B cell (primary cell): ENCODE measurements around the gene RYK.

ENCODE experiments used
- CTCF ChIP-seq: fragments of 200-600 bp; IDR thresholded peaks from one replicate; pipeline ENCODE4 v1.8.0; 2022; ENCODE audit warnings: antibody characterized with exemption, mild to moderate bottlenecking
- EZH2 ChIP-seq: IDR thresholded peaks from 2 replicates; pipeline ENCODE4 v1.6.1; 2012; ENCODE audit warnings: borderline replicate concordance, low read depth, mild to moderate bottlenecking, moderate library complexity, low read length; ENCODE audit not compliant: insufficient read depth, poor library complexity, severe bottlenecking

DNA sequence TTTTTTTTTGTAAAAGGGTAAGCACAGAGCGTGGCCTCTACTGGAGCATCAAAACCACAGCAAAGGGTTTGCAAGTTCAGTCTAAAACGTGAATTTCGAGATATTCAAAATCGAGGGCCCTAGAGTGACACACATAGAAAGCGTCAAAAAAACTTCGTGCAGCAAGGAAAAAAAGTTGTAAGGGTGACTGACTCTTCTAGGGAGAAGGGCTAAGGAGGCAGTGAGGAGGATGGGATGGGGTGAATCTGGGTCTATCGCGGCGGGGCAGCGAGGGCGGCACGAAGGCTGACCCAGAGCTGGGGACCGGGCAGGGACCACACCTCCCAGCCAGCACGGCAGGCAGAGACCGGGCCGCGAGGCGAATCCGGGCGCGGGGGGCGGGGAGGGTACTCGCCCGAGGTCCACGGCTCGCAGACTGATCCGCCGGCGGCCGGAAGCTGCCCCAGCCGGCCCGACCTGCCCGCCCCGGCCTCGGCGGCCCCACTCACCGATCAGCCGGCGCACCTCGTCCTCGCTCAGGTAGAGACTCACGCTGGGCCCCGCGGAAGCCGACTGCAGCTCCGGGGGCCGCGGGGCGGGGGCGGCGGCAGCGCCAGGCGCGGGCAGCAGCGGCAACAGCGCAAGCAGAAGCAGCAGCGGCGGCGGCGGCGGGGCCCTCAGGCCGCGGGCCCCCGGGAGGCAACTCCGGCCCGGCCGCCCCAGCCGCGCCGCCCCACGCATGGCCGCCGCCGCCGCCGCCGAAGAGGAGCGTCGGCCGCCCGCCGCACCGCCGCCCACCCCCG, 533 bp downstream of the RYK start:
- TF ChIP-seq CTCF, result no peak
- no peak for TF ChIP-seq EZH2
